ENCODE results near the gene CCDC68.
"Not testable (repeated sequence)": the region's sequence is repeated elsewhere in the genome, so short reads cannot be mapped to it uniquely, and the experiment has no call there.

The CCDC68 gene

GRCh38 chr18:54875063-54875462 is 84.2 kb downstream of the CCDC68 start:
- no peak for DNase-seq (ENCODE audit: low read depth in 2 of 2)

- no peak for DNase-seq (ENCODE audit: low read depth in 2 of 2)
Observed at GRCh38 chr18:54873884-54874255, 85.4 kb downstream of the CCDC68 start.

- no peak for DNase-seq (ENCODE audit: low read depth in 2 of 2)
Observed at GRCh38 chr18:54872681-54873080, 86.6 kb downstream of the CCDC68 start.

GRCh38 chr18:54871231-54871630 is 88.0 kb downstream of the CCDC68 start:
- no peak for DNase-seq (ENCODE audit: low read depth in 2 of 2)

GRCh38 chr18:54867131-54867530 is 92.1 kb downstream of the CCDC68 start:
- DNase-seq (ENCODE audit: low read depth in 2 of 2) = no peak

GRCh38 chr18:54860941-54861340 is 98.3 kb downstream of the CCDC68 start:
- DNase-seq (ENCODE audit: low read depth in 2 of 2) = no peak

- DNase-seq (ENCODE audit: low read depth in 2 of 2) = no peak
Observed at GRCh38 chr18:54859667-54860421, 99.4 kb downstream of the CCDC68 start.

GRCh38 chr18:54857499-54857898 is 101.8 kb downstream of the CCDC68 start:
- no peak for DNase-seq (ENCODE audit: low read depth in 2 of 2)

GRCh38 chr18:54856105-54856646 is 103.1 kb downstream of the CCDC68 start:
- no peak for DNase-seq (ENCODE audit: low read depth in 2 of 2)

GRCh38 chr18:54855050-54855449 is 104.2 kb downstream of the CCDC68 start:
- not testable (repeated sequence) for DNase-seq (ENCODE audit: low read depth in 2 of 2)

- DNase-seq (ENCODE audit: low read depth in 2 of 2) = no peak
Observed at GRCh38 chr18:54852780-54853675, 106.2 kb downstream of the CCDC68 start.
